Activated CD8-positive, alpha-beta memory T cell treated with anti-CD3 and anti-CD28 coated beads, Interleukin-2, amount 10 ng/mL, durations not matched to agents 7 days and 5 days (primary cell): ENCODE results near the gene GGN. TPM values are rescaled to one million over a fixed set of nuclear protein-coding genes. Genes with fewer than 3 reads are reported as not detected.
A peak's percentile ranks its signal among the peaks of the same experiment; 100 is the strongest.
"Not testable (repeated sequence)": the region's sequence is repeated elsewhere in the genome, so short reads cannot be mapped to it uniquely, and the experiment has no call there.

Source experiments
- ATAC-seq: fragments of 150-1000 bp; cut with Tn5 transposase; one replicate; pipeline ENCODE4 v1.10.0; 2021; ENCODE audit warnings: moderate library complexity
- CTCF ChIA-PET: fragments of 350-600 bp; sonication (Branson Sonifier 250); formaldehyde crosslinking; loops from one replicate; lab custom pipeline; 2021; ENCODE audit warnings: antibody characterized with exemption; lab: Charles Lee
- DNase-seq: peaks from one replicate; pipeline ENCODE4 v3.0.0-alpha.2; 2020
- H3K27ac Mint-ChIP-seq: one replicate; pipeline ENCODE4 v1.8.0; 2021; ENCODE audit warnings: mild to moderate bottlenecking, mixed read lengths
- H3K27me3 Mint-ChIP-seq: one replicate; pipeline ENCODE4 v1.8.0; 2021; ENCODE audit warnings: mixed read lengths
- H3K36me3 Mint-ChIP-seq: one replicate; pipeline ENCODE4 v1.8.0; 2021; ENCODE audit warnings: mild to moderate bottlenecking, mixed read lengths
- H3K4me1 Mint-ChIP-seq: one replicate; pipeline ENCODE4 v1.8.0; 2021; ENCODE audit warnings: mixed read lengths
- H3K4me3 Mint-ChIP-seq: one replicate; pipeline ENCODE4 v1.8.0; 2021; ENCODE audit warnings: mild to moderate bottlenecking, moderate library complexity, mixed read lengths
- H3K9me3 Mint-ChIP-seq: one replicate; pipeline ENCODE4 v1.8.0; 2022; ENCODE audit warnings: low read depth, mixed read lengths
- total RNA-seq, 2 experiments: library from RNA; stranded (reverse); gene quantifications; one replicate each; pipeline ENCODE4 v1.2.3, GENCODE V29; 2021

The GGN gene
- total RNA-seq, 2 experiments from 2014 or later = not detected

DNA sequence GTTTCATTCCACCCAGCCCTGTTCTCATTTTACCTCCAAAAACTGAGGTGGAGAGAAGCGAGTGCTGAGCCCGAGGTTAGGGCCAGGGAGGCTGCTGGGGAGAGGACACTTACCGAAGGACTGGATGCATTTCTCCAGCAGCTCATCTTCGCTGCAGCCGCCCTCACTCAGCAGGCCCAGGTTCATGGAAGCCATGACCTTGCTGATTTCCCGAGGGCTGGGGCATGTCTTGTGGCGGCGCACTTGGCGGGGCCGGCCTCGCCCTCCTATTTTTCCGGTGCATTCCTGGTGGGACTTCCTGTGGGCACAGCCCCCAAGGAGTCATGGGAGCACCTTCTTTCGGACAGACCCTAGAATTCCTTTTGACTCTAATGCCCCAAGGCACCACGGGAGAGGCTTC is 34.0 kb upstream of the GGN start:
- Mint-ChIP-seq H3K27me3 (no peaks in the 10 kb centered on the region), H3K9me3 (no peaks in the 10 kb centered on the region), H3K27ac (no peak overlapping the region), H3K4me3 (no peak overlapping the region), H3K36me3 (no peaks in the 10 kb centered on the region), H3K4me1 (peaks cover 20% of the 10 kb centered on the region)
- no peak for DNase-seq
- no peak for ATAC-seq
- CTCF ChIA-PET = no interaction called here

DNA sequence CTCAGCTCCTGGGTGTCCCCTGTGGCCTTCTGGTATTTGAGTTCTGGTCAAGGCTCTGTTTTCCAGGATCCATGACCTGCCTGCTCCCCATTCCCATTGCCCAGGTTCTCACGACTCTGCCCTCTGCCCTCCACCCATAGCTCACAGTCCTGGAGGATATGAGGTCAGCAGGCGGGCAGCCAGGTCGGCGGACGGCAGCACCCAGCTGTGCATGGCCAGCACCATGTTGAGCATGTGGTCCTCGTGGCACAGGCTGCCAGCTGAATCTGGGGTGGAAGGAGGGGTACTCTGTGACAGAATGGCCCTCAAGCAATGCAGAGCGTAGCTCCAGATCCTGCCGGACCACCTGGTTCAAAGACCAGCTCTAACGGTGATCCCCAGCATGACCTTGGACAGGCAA is 33.1 kb upstream of the GGN start:
- CTCF ChIA-PET = interaction anchor here (1.1 kb wide), 1 partner anchor 18 kb away, joined by 6 read pairs; the partner anchor contains the start of gene FAM98C
- H3K4me3 Mint-ChIP-seq = no peak overlapping the region
- H3K27ac Mint-ChIP-seq = no peak overlapping the region
- peaks cover 16% of the 10 kb centered on the region for H3K4me1 Mint-ChIP-seq
- H3K27me3 Mint-ChIP-seq = no peaks in the 10 kb centered on the region
- DNase-seq (no peak), ATAC-seq (no peak)
- no peaks in the 10 kb centered on the region for H3K36me3 Mint-ChIP-seq
- no peaks in the 10 kb centered on the region for H3K9me3 Mint-ChIP-seq

DNA sequence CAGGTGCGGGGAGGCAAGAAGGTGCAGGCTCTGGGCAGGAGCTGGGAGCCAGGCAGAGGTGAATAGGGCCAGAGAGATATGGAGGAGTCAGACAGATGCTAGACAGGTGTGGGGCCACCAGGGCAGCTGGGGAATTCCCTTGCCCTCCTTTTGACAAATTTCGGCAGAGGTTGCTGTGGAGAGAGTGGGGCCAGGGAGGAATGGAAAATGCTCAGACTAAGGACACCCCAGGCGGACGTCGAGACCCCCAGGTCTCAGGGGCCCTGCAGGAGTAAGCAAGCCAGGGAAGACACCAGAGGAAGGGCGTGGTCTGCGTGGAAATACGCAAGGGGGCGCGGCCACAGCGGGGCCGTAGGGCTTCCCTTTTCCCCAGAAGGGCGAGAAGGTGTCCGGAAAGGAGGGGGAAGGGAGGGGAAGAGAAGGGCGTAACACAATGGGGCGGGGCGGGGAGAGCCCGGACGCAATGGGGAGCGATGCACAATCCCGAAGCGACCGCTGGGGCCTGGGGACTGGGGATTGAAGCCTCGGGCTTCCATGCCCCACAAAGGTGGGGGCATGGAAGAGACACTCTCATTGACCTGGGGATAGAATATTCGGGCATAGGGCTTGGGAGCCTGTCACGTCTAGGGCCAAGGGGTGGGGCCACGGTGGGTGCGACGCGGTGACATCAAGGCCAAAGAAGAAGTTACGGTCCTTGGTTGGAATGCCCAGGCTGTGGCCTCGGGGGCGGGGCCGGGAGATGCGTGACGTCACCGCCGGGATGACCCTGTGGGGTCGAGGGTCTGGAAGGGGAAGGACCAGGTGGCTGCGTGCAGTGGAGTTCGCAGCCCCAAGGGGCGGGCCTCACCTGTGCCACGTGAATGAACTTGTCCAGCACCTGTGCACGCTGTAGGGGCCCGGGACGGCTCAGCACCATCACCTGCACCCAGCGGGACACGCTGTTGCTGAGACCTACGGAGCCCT is 30.0 kb upstream of the GGN start:
- ATAC-seq (peak; percentile 92), DNase-seq (peak; percentile 82)
- H3K36me3 Mint-ChIP-seq = no peaks in the 10 kb centered on the region
- H3K4me3 Mint-ChIP-seq = peak overlapping the region; percentile 77
- peaks cover 13% of the 10 kb centered on the region for H3K4me1 Mint-ChIP-seq
- H3K27ac Mint-ChIP-seq = peak overlapping the region; percentile 66
- CTCF ChIA-PET = interaction anchor here (2.4 kb wide), 1 partner anchor 15 kb away, joined by 15 read pairs; the partner anchor contains the start of gene FAM98C
- H3K9me3 Mint-ChIP-seq = no peaks in the 10 kb centered on the region
- no peaks in the 10 kb centered on the region for H3K27me3 Mint-ChIP-seq

DNA sequence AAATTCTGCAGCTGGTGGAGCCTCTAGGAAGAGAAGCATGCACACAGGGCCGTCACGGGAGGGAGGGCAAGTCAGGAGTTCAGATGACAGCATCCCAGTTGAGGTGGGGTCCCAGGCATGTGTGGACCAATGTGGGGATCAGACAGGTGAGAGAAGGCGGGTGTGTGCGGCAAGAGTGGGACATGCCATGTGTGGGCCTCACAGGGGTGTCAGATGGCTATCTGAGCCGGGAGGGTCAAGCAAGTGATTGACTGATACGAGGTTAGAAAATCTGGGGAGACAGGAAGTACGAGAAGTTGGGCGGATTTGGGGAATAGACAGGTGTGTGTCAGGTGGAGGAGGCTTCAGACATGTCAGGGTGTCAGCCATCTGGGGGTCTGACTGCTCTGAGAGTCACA is 29.3 kb upstream of the GGN start:
- H3K9me3 Mint-ChIP-seq = no peaks in the 10 kb centered on the region
- no peak for DNase-seq
- no peaks in the 10 kb centered on the region for H3K27me3 Mint-ChIP-seq
- H3K27ac Mint-ChIP-seq = peak overlapping the region; percentile 66
- CTCF ChIA-PET = interaction anchor here (2.4 kb wide), 1 partner anchor 14 kb away, joined by 15 read pairs; the partner anchor contains the start of gene FAM98C
- ATAC-seq = no peak
- H3K4me1 Mint-ChIP-seq = peaks cover 13% of the 10 kb centered on the region
- no peaks in the 10 kb centered on the region for H3K36me3 Mint-ChIP-seq
- peak overlapping the region; percentile 77 for H3K4me3 Mint-ChIP-seq

DNA sequence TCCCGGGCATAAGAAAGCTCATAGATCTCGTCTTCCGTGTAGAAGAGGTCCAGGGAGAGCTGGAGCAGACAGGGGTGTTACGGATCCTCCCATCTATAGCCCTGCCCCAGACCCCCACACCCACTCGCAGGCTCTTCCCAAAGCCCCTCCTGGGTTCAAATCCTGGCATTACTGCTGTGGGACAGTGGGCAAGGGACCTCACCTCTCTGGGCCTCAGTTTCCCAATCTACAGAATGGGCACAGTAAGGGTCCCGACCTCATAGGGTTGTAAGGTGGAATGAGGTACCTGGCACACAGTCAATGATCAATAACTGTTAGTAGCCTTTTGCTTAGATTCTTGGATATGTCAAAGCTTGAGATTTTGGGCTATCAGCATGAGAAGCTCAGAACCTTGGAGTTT is 25.6 kb upstream of the GGN start:
- CTCF ChIA-PET = interaction anchor here (4.9 kb wide), 1 partner anchor 10 kb away, joined by 27 read pairs; the partner anchor contains the start of gene FAM98C
- DNase-seq (no peak), ATAC-seq (no peak)
- H3K27me3 Mint-ChIP-seq = no peaks in the 10 kb centered on the region
- H3K36me3 Mint-ChIP-seq = no peaks in the 10 kb centered on the region
- peaks cover 13% of the 10 kb centered on the region for H3K4me1 Mint-ChIP-seq
- H3K4me3 Mint-ChIP-seq = no peak overlapping the region
- H3K27ac Mint-ChIP-seq = no peak overlapping the region
- H3K9me3 Mint-ChIP-seq = no peaks in the 10 kb centered on the region

DNA sequence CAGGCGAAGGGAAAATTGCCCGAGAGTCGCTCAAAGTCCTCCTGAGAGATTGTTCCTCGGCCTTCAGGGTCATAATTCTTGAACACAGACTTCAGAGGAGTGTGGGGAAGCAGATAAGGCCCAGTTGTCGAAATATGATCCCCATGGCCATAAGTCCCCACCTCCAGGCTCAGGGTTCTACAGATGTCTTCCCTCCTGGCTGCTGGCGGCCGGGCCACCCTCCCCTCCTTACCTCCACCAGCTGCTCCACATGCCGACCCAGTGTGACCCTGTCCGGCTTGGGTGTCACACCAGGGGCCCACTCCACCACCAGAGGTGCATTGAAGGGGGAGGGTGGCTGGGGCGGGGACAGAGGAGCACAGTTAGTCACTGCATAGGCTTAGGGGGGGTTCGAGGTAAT is 25.1 kb upstream of the GGN start:
- peaks cover 12% of the 10 kb centered on the region for H3K4me1 Mint-ChIP-seq
- no peak overlapping the region for H3K4me3 Mint-ChIP-seq
- H3K27me3 Mint-ChIP-seq = no peaks in the 10 kb centered on the region
- CTCF ChIA-PET = interaction anchor here (4.9 kb wide), 1 partner anchor 10 kb away, joined by 27 read pairs; the partner anchor contains the start of gene FAM98C
- no peak overlapping the region for H3K27ac Mint-ChIP-seq
- DNase-seq = no peak
- ATAC-seq = no peak
- H3K9me3 Mint-ChIP-seq = no peaks in the 10 kb centered on the region
- peaks cover under 1% of the 10 kb centered on the region for H3K36me3 Mint-ChIP-seq

DNA sequence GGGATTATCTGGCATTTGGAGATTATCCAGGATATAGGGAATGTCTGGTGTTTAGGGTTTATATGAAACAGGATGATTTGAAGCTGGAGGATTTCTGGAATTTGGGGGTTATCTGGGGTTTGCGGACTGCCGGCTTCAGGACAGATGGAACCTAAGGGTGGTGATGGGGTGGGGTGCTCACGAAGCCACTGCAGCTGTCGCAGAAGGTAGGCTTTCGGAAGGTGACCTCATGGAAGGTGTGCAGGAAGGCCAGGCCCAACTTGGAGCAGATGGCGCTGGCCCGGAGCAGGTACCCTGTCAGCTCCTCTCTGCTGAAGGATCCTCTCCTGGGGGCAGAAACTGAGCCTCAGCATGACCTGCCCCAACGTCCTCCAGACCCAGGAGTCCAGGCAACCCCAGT is 24.7 kb upstream of the GGN start:
- H3K27ac Mint-ChIP-seq = no peak overlapping the region
- DNase-seq (no peak), ATAC-seq (no peak)
- H3K9me3 Mint-ChIP-seq = no peaks in the 10 kb centered on the region
- H3K27me3 Mint-ChIP-seq = no peaks in the 10 kb centered on the region
- peaks cover 2% of the 10 kb centered on the region for H3K36me3 Mint-ChIP-seq
- CTCF ChIA-PET = interaction anchor here (4.9 kb wide), 1 partner anchor 9 kb away, joined by 27 read pairs; the partner anchor contains the start of gene FAM98C
- no peak overlapping the region for H3K4me3 Mint-ChIP-seq
- peaks cover 7% of the 10 kb centered on the region for H3K4me1 Mint-ChIP-seq

DNA sequence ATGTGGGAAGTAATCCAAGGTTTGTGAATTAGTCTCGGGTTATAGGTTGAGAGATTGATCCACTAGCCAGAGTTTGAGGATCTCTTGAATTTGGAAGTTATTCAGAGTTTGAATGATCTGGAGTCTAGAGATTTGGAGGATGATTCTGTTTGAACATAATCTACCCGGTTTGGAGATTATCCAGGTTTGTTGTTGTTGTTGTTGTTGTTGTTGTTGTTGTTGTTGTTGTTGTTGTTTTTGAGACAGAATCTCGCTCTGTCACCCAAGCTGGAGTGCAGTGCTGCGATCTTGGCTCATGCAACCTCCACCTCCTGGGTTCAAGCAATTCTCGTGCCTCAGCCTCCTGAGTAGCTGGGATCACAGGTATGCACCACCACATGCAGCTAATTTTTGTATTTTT is 24.1 kb upstream of the GGN start:
- H3K27ac Mint-ChIP-seq, H3K27me3 Mint-ChIP-seq, ATAC-seq, H3K36me3 Mint-ChIP-seq, H3K4me1 Mint-ChIP-seq, DNase-seq, H3K4me3 Mint-ChIP-seq, H3K9me3 Mint-ChIP-seq: not testable (repeated sequence)
- CTCF ChIA-PET = interaction anchor here (4.9 kb wide), 1 partner anchor 9 kb away, joined by 27 read pairs; the partner anchor contains the start of gene FAM98C

DNA sequence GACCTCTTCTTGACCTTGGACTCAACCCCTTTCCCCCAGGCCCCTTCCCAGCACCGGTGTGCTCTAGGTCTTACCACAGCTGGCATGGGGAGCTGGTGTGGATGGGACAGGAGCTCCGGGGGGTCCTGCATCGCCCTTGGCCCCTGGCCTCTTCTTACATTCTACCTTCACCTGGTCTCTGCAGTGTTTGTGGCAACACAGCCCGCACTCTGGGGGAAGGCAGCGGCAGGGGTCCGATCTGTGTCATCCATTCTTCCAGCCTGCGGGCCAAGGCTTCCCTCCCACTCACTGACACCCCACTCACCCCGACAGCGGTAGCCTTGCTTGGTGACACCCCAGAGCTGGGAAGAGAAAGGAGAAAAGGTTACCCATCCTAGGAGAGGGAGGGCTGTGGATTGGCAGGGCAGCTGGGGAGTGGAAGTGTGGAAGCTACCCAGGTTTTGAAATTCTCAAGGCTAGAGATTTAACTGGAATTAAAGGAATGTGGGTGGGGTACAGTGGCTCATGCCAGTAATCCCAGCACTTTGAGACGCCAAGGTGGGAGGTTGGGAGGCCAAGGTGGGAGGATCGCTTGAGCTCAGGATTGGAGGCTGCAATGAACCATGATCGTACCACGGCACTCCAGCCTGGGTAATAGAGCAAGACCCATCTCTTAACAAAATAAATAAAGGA is 23.3 kb upstream of the GGN start:
- no peaks in the 10 kb centered on the region for H3K27me3 Mint-ChIP-seq
- no peak overlapping the region for H3K27ac Mint-ChIP-seq
- CTCF ChIA-PET = interaction anchor here (4.9 kb wide), 1 partner anchor 8 kb away, joined by 27 read pairs; the partner anchor contains the start of gene FAM98C
- H3K9me3 Mint-ChIP-seq = no peaks in the 10 kb centered on the region
- DNase-seq (no peak), ATAC-seq (no peak)
- no peaks in the 10 kb centered on the region for H3K4me1 Mint-ChIP-seq
- no peak overlapping the region for H3K4me3 Mint-ChIP-seq
- peaks cover 10% of the 10 kb centered on the region for H3K36me3 Mint-ChIP-seq

DNA sequence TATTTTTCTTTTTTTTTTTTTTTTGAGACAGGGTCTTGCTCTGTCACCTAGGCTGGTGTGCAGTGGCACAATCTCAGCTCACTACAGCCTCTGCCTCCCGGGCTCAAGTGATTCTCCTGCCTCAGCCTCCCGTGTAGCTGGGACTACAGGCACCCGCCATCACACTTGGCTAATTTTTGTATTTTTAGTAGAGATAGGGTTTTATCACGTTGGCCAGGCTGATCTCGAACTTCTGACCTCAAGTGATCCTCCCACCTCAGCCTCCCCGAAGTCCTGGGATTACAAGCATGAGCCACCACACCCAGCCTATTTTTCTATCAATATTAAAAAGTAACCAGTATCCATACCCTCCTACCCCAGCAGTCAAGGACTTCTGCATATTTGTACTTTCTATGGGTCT is 22.6 kb upstream of the GGN start:
- H3K27me3 Mint-ChIP-seq, H3K4me1 Mint-ChIP-seq, H3K9me3 Mint-ChIP-seq, H3K4me3 Mint-ChIP-seq, H3K27ac Mint-ChIP-seq, ATAC-seq, DNase-seq: not testable (repeated sequence)
- peaks cover 11% of the 10 kb centered on the region for H3K36me3 Mint-ChIP-seq
- CTCF ChIA-PET = interaction anchor here (4.9 kb wide), 1 partner anchor 7 kb away, joined by 27 read pairs; the partner anchor contains the start of gene FAM98C

DNA sequence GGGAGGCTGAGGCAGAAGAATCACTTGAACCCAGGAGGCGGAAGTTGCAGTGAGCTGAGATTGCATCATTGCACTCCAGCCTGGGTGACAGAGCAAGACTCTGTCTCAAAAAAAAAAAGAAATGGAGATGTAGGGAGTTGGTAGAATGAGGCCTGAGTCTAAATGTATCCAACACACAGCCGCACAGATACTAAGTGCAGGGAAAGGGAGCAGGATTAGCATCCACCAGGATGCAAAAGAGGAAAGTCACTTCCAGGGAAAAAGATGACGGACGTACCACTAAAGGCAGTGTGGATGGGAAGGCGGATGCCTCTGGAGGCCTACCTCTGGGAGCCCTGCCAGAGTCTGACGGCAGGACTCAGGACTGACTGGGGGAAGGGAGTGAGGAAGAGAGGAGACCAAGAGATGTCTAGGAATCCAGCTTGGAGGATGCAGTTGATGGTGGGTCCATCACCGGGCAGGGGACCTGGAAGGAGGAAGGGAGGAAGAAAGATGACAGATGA is 21.8 kb upstream of the GGN start:
- Mint-ChIP-seq H3K4me3 (no peak overlapping the region), H3K27ac (no peak overlapping the region), H3K27me3 (no peaks in the 10 kb centered on the region), H3K36me3 (peaks cover 14% of the 10 kb centered on the region), H3K4me1 (peaks cover 2% of the 10 kb centered on the region), H3K9me3 (no peaks in the 10 kb centered on the region)
- no peak for ATAC-seq
- CTCF ChIA-PET = no interaction called here
- DNase-seq = no peak

DNA sequence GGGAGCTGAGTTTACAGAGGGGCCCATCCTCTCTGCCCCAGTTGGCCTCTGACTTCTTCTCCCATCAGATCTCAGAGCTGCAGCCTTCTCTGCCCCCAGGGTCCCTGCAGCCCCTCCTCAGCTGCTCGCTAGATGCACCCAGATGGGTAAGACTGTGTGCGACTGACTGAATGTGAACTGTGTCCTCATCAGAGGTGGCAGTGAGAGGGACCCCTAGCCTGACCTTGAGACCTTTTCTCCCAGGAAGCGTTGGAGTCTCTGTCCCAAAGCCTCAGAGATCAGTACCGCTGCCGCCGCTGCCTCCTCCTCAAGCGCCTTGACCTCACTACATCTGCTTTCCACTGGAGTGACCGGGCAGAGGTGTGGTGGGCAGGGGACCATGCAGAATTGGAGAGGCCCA is 17.4 kb upstream of the GGN start:
- H3K27me3 Mint-ChIP-seq = peaks cover 2% of the 10 kb centered on the region
- H3K9me3 Mint-ChIP-seq = no peaks in the 10 kb centered on the region
- H3K4me3 Mint-ChIP-seq = no peak overlapping the region
- ATAC-seq (no peak), DNase-seq (no peak)
- no peak overlapping the region for H3K27ac Mint-ChIP-seq
- CTCF ChIA-PET = interaction anchor here (1.0 to 4.5 kb wide), 5 partner anchors 108 to 525 kb away, joined by 3 to 57 read pairs (median 4); partner anchors contain the start of genes MRPS12 and SARS2
- peaks cover 14% of the 10 kb centered on the region for H3K36me3 Mint-ChIP-seq
- H3K4me1 Mint-ChIP-seq = peaks cover 13% of the 10 kb centered on the region

DNA sequence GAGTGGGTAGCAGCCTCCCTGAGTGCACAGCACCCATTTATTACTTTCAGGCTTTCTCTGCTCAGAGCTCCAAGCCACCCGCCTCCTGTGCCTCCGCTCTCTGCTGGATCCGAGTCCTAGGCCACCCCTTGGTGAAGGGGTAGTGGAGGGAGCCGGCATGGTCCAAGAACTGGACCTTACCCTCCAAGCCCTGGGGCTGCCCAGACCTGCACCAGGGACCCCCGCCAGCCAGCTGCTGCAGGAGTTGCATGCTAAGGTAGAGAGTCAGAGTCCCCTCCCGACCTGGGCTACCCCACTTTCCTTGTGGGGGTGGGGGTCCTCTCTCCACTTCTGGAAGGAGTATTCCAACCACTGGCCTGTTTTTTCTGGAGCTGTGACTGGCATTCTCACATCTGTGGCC is 17.0 kb upstream of the GGN start:
- peaks cover 2% of the 10 kb centered on the region for H3K27me3 Mint-ChIP-seq
- ATAC-seq (no peak), DNase-seq (no peak)
- CTCF ChIA-PET = interaction anchor here (1.0 to 4.5 kb wide), 6 partner anchors 17 to 526 kb away, joined by 3 to 57 read pairs (median 9); partner anchors contain the start of genes GGN, MRPS12, SARS2 and SPRED3
- no peak overlapping the region for H3K27ac Mint-ChIP-seq
- H3K4me3 Mint-ChIP-seq = no peak overlapping the region
- H3K4me1 Mint-ChIP-seq = peaks cover 13% of the 10 kb centered on the region
- no peaks in the 10 kb centered on the region for H3K9me3 Mint-ChIP-seq
- H3K36me3 Mint-ChIP-seq = peaks cover 14% of the 10 kb centered on the region
